ENCODE results near the gene EMP2.

EMP2 gene

DNA sequence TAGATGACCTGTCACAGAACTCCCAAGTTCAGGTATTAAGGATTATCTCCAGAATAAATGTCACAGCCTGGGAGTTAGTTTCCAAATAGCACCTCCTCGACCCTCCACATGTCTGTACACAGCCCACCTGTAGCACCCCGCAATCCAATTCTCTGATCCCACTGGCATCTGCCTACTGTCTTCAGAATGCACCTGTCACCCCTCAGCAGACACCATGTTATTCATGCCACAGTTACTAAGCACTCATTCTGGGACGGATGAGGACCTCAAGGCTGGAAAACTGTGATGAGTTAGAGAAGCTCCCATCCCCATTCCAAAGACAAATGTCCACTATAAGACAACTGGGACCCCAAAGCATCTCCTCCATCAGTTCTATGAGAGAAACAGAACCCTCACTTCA, 7.8 kb downstream of the EMP2 start:
- TF ChIP-seq ZFP3 (CRISPR knock-in tag; IDR thresholded peaks at IDR 0.05), result no peak
- no peak for TF ChIP-seq BACH2 (CRISPR knock-in tag; IDR thresholded peaks at IDR 0.05; ENCODE audit: borderline replicate concordance)
- TF ChIP-seq SNAI2 (CRISPR knock-in tag; IDR thresholded peaks at IDR 0.05), result no peak
- TF ChIP-seq, protein P1, sequence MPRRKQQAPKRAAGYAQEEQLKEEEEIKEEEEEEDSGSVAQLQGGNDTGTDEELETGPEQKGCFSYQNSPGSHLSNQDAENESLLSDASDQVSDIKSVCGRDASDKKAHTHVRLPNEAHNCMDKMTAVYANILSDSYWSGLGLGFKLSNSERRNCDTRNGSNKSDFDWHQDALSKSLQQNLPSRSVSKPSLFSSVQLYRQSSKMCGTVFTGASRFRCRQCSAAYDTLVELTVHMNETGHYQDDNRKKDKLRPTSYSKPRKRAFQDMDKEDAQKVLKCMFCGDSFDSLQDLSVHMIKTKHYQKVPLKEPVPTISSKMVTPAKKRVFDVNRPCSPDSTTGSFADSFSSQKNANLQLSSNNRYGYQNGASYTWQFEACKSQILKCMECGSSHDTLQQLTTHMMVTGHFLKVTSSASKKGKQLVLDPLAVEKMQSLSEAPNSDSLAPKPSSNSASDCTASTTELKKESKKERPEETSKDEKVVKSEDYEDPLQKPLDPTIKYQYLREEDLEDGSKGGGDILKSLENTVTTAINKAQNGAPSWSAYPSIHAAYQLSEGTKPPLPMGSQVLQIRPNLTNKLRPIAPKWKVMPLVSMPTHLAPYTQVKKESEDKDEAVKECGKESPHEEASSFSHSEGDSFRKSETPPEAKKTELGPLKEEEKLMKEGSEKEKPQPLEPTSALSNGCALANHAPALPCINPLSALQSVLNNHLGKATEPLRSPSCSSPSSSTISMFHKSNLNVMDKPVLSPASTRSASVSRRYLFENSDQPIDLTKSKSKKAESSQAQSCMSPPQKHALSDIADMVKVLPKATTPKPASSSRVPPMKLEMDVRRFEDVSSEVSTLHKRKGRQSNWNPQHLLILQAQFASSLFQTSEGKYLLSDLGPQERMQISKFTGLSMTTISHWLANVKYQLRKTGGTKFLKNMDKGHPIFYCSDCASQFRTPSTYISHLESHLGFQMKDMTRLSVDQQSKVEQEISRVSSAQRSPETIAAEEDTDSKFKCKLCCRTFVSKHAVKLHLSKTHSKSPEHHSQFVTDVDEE (CRISPR knock-in tag; IDR thresholded peaks at IDR 0.05), result no peak
- TF ChIP-seq ESRRG (CRISPR knock-in tag; IDR thresholded peaks at IDR 0.05), result no peak
- TF ChIP-seq, protein P2, sequence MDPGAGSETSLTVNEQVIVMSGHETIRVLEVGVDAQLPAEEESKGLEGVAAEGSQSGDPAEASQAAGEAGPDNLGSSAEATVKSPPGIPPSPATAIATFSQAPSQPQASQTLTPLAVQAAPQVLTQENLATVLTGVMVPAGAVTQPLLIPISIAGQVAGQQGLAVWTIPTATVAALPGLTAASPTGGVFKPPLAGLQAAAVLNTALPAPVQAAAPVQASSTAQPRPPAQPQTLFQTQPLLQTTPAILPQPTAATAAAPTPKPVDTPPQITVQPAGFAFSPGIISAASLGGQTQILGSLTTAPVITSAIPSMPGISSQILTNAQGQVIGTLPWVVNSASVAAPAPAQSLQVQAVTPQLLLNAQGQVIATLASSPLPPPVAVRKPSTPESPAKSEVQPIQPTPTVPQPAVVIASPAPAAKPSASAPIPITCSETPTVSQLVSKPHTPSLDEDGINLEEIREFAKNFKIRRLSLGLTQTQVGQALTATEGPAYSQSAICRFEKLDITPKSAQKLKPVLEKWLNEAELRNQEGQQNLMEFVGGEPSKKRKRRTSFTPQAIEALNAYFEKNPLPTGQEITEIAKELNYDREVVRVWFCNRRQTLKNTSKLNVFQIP (CRISPR knock-in tag; IDR thresholded peaks at IDR 0.05; ENCODE audit: borderline replicate concordance, low read depth), result no peak
- no peak for TF ChIP-seq CSDC2 (CRISPR knock-in tag; IDR thresholded peaks at IDR 0.05)
- TF ChIP-seq CREB5 (CRISPR knock-in tag; IDR thresholded peaks at IDR 0.05; ENCODE audit: low read depth), result no peak
- TF ChIP-seq ARNTL (CRISPR knock-in tag; IDR thresholded peaks at IDR 0.05; ENCODE audit: borderline replicate concordance, low read depth), result no peak
- TF ChIP-seq PPARA (CRISPR knock-in tag; IDR thresholded peaks at IDR 0.05; ENCODE audit: borderline replicate concordance), result no peak
- no peak for TF ChIP-seq TCF4 (CRISPR knock-in tag; IDR thresholded peaks at IDR 0.05; ENCODE audit: borderline replicate concordance)
- no peak for TF ChIP-seq CSRNP3 (CRISPR knock-in tag; IDR thresholded peaks at IDR 0.05)
- no peak for TF ChIP-seq ZFP30 (CRISPR knock-in tag; IDR thresholded peaks at IDR 0.05)
- no peak for TF ChIP-seq ZNF70 (CRISPR knock-in tag; IDR thresholded peaks at IDR 0.05)
- no peak for TF ChIP-seq ZNF565 (CRISPR knock-in tag; conservative IDR thresholded peaks at IDR 0.05; ENCODE audit: low read depth)
- TF ChIP-seq TOX (CRISPR knock-in tag; IDR thresholded peaks at IDR 0.05; ENCODE audit: borderline replicate concordance), result no peak
- TF ChIP-seq ZC3H10 (CRISPR knock-in tag; IDR thresholded peaks at IDR 0.05), result no peak
- no peak for ATAC-seq

DNA sequence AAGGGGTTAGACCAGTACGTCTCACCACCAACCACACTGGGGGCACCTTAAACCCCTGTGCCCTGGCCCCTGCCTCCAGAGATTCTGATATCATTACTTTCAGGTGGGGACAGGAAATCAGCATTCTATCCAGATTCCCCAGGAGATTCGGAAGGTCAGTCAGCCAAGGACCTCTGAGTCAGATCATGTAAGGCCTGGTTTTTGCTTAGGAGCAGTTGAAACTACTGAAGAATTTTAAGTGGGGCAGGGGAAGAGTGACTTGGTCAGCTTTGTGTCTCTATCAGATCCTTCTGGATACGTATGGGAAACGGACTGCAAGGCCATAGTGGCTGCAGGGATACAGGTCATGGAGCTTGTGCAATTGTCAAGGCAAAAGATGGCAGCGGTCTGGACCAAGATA, 9.0 kb downstream of the EMP2 start:
- no peak for ATAC-seq
- TF ChIP-seq ZNF70 (CRISPR knock-in tag; IDR thresholded peaks at IDR 0.05) (no peak), PPARA (CRISPR knock-in tag; IDR thresholded peaks at IDR 0.05; ENCODE audit: borderline replicate concordance) (no peak), ZNF565 (CRISPR knock-in tag; conservative IDR thresholded peaks at IDR 0.05; ENCODE audit: low read depth) (no peak), OSR1 (CRISPR knock-in tag; IDR thresholded peaks at IDR 0.05) (no peak), CSDC2 (CRISPR knock-in tag; IDR thresholded peaks at IDR 0.05) (no peak), ZFP3 (CRISPR knock-in tag; IDR thresholded peaks at IDR 0.05) (no peak), TOX (CRISPR knock-in tag; IDR thresholded peaks at IDR 0.05; ENCODE audit: borderline replicate concordance) (no peak), ESRRG (CRISPR knock-in tag; IDR thresholded peaks at IDR 0.05) (no peak), ARNTL (CRISPR knock-in tag; IDR thresholded peaks at IDR 0.05; ENCODE audit: borderline replicate concordance, low read depth) (no peak), CREB5 (CRISPR knock-in tag; IDR thresholded peaks at IDR 0.05; ENCODE audit: low read depth) (no peak), TCF4 (CRISPR knock-in tag; IDR thresholded peaks at IDR 0.05; ENCODE audit: borderline replicate concordance) (no peak), ZC3H10 (CRISPR knock-in tag; IDR thresholded peaks at IDR 0.05) (no peak), SNAI2 (CRISPR knock-in tag; IDR thresholded peaks at IDR 0.05) (no peak), ZFP30 (CRISPR knock-in tag; IDR thresholded peaks at IDR 0.05) (no peak), ZNF8 (CRISPR knock-in tag; IDR thresholded peaks at IDR 0.05) (no peak)
- TF ChIP-seq, protein P3, sequence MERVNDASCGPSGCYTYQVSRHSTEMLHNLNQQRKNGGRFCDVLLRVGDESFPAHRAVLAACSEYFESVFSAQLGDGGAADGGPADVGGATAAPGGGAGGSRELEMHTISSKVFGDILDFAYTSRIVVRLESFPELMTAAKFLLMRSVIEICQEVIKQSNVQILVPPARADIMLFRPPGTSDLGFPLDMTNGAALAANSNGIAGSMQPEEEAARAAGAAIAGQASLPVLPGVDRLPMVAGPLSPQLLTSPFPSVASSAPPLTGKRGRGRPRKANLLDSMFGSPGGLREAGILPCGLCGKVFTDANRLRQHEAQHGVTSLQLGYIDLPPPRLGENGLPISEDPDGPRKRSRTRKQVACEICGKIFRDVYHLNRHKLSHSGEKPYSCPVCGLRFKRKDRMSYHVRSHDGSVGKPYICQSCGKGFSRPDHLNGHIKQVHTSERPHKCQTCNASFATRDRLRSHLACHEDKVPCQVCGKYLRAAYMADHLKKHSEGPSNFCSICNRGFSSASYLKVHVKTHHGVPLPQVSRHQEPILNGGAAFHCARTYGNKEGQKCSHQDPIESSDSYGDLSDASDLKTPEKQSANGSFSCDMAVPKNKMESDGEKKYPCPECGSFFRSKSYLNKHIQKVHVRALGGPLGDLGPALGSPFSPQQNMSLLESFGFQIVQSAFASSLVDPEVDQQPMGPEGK (CRISPR knock-in tag; IDR thresholded peaks at IDR 0.05; ENCODE audit: borderline replicate concordance), result no peak
- TF ChIP-seq, protein P1 (CRISPR knock-in tag; IDR thresholded peaks at IDR 0.05), result no peak

Measured in SK-N-SH treated with all-trans-retinoic acid at 6 μM for 48 hours (cell line).